Activated T-cell treated with anti-CD3 and anti-CD28 coated beads, Interleukin-2, amount 50 U/mL, for 24 hours (primary cell): Measurements from ENCODE around the gene NPPA.

Source experiments
- DNase-seq: peaks from one replicate; pipeline ENCODE4 v3.0.0-alpha.2; 2020
- H3K27ac Mint-ChIP-seq: 2 replicates; pipeline ENCODE4 v1.8.0; 2020; ENCODE audit warnings: mild to moderate bottlenecking, mixed read lengths
- H3K27me3 Mint-ChIP-seq: 2 replicates; pipeline ENCODE4 v1.8.0; 2020; ENCODE audit warnings: mixed read lengths
- H3K36me3 Mint-ChIP-seq: 2 replicates; pipeline ENCODE4 v1.8.0; 2020; ENCODE audit warnings: low read depth, mixed read lengths
- H3K4me1 Mint-ChIP-seq: 2 replicates; pipeline ENCODE4 v1.8.0; 2020; ENCODE audit warnings: low read depth, mixed read lengths
- H3K4me3 Mint-ChIP-seq: 2 replicates; pipeline ENCODE4 v1.8.0; 2020; ENCODE audit warnings: mild to moderate bottlenecking, moderate library complexity, mixed read lengths
- H3K9me3 Mint-ChIP-seq: 2 replicates; pipeline ENCODE4 v1.8.0; 2020; ENCODE audit warnings: mixed read lengths

Gene NPPA

GRCh38 chr1:11860083-11860482, 12.5 kb upstream of the NPPA start:
- Mint-ChIP-seq H3K9me3 (no peaks in the 10 kb centered on the region), H3K27me3 (peaks cover 68% of the 10 kb centered on the region), H3K36me3 (no peaks in the 10 kb centered on the region), H3K27ac (no peak overlapping the region), H3K4me3 (no peak overlapping the region), H3K4me1 (peaks cover 7% of the 10 kb centered on the region)
- no peak for DNase-seq

DNA sequence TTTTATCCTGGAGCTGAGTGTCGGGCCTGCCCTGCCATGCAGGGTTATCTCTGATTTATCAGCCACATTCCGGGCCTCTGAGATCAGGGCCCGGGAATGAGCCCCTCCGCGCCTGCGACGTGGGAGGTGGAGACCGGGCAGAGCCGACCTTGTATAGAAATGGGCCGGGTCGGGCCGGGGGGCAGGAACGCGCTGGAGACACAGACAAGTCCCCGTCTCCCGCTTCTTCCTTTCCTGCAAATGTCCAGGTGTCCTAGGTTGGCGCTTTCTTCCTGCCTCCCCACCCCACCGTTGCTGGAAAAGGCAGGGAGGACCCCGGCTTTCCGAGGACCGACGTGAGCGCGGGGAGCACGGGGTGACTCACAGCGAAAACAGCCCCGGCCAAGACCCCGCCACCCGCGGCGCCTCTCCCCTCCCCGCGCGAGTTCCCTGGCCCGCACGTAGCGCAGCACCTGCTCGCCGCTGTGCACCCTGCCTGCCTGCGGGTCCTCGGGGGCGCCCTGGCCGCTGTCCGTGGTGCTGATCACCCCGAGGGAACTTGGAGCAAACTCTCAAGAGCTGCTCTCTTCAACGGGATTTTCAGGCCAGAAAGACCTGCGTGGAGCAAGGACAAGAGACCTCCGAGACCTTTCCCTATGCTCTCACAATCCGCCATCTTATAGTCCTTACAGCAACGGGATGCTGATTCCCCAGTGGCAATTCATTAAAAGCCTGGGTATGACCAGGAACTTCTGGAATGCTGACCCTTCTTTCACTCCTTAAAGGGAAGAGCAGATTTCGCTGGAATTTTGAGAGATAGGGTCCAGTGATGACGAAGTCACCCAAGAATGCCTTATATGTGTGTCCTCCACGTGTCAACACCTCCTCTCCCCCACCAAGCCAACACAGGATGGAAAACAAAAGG, 11.6 kb upstream of the NPPA start:
- peak; percentile 76 for DNase-seq
- Mint-ChIP-seq H3K4me3 (no peak overlapping the region), H3K36me3 (no peaks in the 10 kb centered on the region), H3K9me3 (no peaks in the 10 kb centered on the region), H3K27ac (no peak overlapping the region), H3K27me3 (peaks cover 75% of the 10 kb centered on the region), H3K4me1 (peaks cover 7% of the 10 kb centered on the region)

DNA sequence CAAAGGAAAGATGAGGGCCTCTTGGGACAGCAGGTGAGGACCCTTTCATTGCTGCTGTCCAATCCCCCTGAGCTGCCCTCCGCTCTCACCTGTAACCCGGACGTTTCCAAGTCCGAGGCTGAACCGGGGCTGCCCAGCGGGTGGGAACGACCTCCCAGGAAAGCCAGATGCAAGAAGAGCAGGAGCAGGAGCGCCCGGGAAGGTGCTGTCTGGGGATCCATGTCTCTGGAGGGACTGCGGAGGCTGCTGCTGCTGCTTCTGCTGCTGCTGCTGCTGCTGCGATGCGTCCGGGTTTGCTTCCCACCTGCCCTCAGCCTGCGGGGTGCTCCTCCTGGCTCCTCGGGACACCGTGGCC, 11.0 kb upstream of the NPPA start, which contains the start of gene NPPB:
Gene NPPB (minus strand): TSS at position 333 of the 355 bp plus-strand sequence. CDS start 112 bp downstream, at position 221.
- Mint-ChIP-seq H3K27ac (no peak within 1 kb of the TSS), H3K27me3 (peaks cover 78% of the 10 kb centered on the region), H3K36me3 (no peaks in the 10 kb centered on the region), H3K4me3 (no peak within 1 kb of the TSS), H3K9me3 (no peaks in the 10 kb centered on the region), H3K4me1 (peaks cover 7% of the 10 kb centered on the region)
- no peak for DNase-seq

DNA sequence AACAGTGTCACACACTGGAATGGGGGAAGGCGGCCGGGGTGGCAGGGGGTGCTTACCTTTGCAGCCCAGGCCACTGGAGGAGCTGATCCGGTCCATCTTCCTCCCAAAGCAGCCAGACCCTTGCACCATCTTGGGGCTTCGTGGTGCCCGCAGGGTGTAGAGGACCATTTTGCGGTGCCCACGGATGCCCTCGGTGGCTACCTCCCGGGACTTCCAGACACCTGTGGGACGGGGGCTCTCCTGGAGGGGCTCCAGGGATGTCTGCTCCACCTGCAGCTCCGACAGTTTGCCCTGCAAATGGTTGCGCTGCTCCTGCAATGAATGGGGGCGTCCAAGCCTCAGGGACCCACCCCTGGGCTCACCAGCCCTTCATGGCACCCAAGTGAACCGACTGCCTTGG, 10.6 kb upstream of the NPPA start:
- no peaks in the 10 kb centered on the region for H3K36me3 Mint-ChIP-seq
- peaks cover 7% of the 10 kb centered on the region for H3K4me1 Mint-ChIP-seq
- no peak overlapping the region for H3K27ac Mint-ChIP-seq
- DNase-seq = no peak
- H3K4me3 Mint-ChIP-seq = no peak overlapping the region
- H3K9me3 Mint-ChIP-seq = no peaks in the 10 kb centered on the region
- H3K27me3 Mint-ChIP-seq = peaks cover 80% of the 10 kb centered on the region

DNA sequence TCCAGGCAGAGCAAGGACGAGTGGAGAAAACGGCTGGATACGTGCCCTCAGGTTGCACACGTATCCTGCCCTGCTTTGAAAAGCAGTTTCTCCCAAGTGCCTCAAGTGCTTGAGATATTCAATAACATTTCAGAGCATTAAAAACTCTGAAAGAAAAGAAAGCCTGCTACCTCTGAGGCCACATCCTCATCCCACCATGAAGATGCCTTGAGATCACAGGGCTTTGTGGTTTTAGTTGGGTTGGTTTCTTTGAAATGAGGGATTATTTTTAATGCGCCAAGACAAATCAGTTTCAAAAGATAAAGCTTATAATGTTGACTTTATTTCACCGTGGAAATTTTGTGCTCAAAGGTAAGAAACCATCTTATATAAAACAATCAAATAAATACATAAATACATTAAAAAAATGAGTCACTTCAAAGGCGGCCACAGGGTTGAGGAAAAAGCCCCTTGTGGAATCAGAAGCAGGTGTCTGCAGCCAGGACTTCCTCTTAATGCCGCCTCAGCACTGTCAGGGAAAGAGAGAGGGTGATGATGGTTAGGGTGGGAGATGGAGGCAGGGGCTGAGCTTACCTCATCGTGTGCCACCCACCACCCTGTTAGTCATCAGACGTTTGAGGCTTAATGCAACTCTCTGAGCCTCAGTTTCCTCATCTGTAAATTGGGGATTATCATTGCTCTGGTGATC, 9.7 kb upstream of the NPPA start:
- H3K27me3 Mint-ChIP-seq = peaks cover 78% of the 10 kb centered on the region
- H3K36me3 Mint-ChIP-seq = no peaks in the 10 kb centered on the region
- no peak for DNase-seq
- no peaks in the 10 kb centered on the region for H3K9me3 Mint-ChIP-seq
- peaks cover 7% of the 10 kb centered on the region for H3K4me1 Mint-ChIP-seq
- no peak overlapping the region for H3K4me3 Mint-ChIP-seq
- no peak overlapping the region for H3K27ac Mint-ChIP-seq

GRCh38 chr1:11856698-11857097, 9.1 kb upstream of the NPPA start:
- Mint-ChIP-seq H3K4me3 (no peak overlapping the region), H3K27me3 (peaks cover 76% of the 10 kb centered on the region), H3K9me3 (no peaks in the 10 kb centered on the region)

GRCh38 chr1:11855430-11855829, 7.8 kb upstream of the NPPA start:
- no peaks in the 10 kb centered on the region for H3K9me3 Mint-ChIP-seq
- no peak for DNase-seq
- H3K36me3 Mint-ChIP-seq = no peaks in the 10 kb centered on the region
- no peak overlapping the region for H3K27ac Mint-ChIP-seq
- peaks cover 78% of the 10 kb centered on the region for H3K27me3 Mint-ChIP-seq
- H3K4me1 Mint-ChIP-seq = peaks cover 7% of the 10 kb centered on the region
- no peak overlapping the region for H3K4me3 Mint-ChIP-seq

More at GRCh38 chr1:11856698-11857097, 9.1 kb upstream of the NPPA start:
- DNase-seq = no peak
- H3K36me3 Mint-ChIP-seq = no peaks in the 10 kb centered on the region
- H3K27ac Mint-ChIP-seq = no peak overlapping the region
- peaks cover 7% of the 10 kb centered on the region for H3K4me1 Mint-ChIP-seq

DNA sequence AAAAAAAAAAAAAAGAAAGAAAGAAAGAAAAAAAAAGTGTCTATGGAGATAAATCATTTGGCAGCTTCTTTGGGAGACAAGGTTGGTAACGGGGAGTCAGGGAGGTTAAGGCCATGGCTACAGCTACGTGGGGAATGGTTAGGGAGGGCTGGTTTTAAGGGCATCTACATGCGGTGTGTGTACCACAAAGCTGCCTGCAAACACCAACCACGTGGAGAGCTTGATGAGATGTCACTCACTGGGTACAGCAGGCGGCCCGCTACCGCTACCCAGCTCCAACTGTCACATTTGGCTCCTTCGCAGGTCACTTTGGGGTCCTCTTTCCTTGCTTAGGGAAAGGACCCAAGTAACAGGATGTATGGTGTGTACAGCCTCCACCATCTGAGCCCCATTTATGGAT, 6.9 kb upstream of the NPPA start:
- no peak for DNase-seq
- peaks cover 7% of the 10 kb centered on the region for H3K4me1 Mint-ChIP-seq
- H3K4me3 Mint-ChIP-seq = no peak overlapping the region
- H3K27me3 Mint-ChIP-seq = peaks cover 72% of the 10 kb centered on the region
- H3K27ac Mint-ChIP-seq = no peak overlapping the region
- no peaks in the 10 kb centered on the region for H3K9me3 Mint-ChIP-seq
- H3K36me3 Mint-ChIP-seq = no peaks in the 10 kb centered on the region

GRCh38 chr1:11851180-11851579, 3.6 kb upstream of the NPPA start:
- no peak overlapping the region for H3K4me3 Mint-ChIP-seq
- H3K9me3 Mint-ChIP-seq = no peaks in the 10 kb centered on the region
- H3K4me1 Mint-ChIP-seq = no peaks in the 10 kb centered on the region
- peaks cover 8% of the 10 kb centered on the region for H3K36me3 Mint-ChIP-seq
- H3K27ac Mint-ChIP-seq = no peak overlapping the region
- DNase-seq = no peak
- H3K27me3 Mint-ChIP-seq = peaks cover 42% of the 10 kb centered on the region

DNA sequence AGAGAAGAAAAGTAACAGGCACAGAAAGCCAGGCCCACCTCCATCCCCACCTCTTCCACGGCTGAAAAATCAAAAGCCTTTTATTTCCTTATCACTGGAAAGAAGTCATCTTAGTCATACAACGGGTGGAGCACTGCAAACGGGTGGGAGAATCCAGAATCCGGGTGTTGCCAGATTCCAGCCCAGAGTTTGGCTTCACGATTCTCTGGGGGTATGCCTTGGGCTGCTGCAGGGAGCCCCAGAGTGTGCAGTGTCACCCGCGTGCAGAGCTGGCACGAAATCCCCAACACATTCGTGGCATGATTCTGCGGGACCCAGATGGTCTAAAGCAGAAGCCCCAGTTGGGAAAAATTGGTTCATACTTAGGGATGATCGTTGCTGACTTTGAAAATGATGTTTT, 2.6 kb upstream of the NPPA start:
- no peak for DNase-seq
- H3K27ac Mint-ChIP-seq = no peak overlapping the region
- H3K4me3 Mint-ChIP-seq = no peak overlapping the region
- peaks cover 18% of the 10 kb centered on the region for H3K36me3 Mint-ChIP-seq
- no peaks in the 10 kb centered on the region for H3K9me3 Mint-ChIP-seq
- peaks cover 34% of the 10 kb centered on the region for H3K27me3 Mint-ChIP-seq
- no peaks in the 10 kb centered on the region for H3K4me1 Mint-ChIP-seq

DNA sequence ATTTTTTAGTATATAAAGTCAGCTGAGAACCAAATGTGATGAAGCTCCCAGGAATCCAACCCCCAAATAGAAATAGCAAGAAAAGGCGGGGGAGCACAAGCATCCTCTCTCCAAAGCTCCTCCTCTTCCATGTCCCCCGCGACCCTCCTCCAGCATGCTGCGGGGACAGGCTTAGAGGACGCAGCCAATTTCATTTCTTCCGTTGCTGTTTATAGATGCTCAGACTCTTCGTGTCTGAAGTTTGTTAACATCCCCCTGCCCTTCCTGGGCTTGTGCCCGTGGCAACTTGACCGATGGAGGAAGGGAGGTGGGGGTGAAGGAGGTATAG, 754 bp upstream of the NPPA start:
- Mint-ChIP-seq H3K36me3 (peaks cover 36% of the 10 kb centered on the region), H3K9me3 (no peaks in the 10 kb centered on the region), H3K27ac (no peak overlapping the region), H3K4me3 (no peak overlapping the region), H3K4me1 (no peaks in the 10 kb centered on the region), H3K27me3 (peaks cover 21% of the 10 kb centered on the region)
- DNase-seq = no peak

GRCh38 chr1:11845641-11846335, 1.8 kb downstream of the NPPA start:
- Mint-ChIP-seq H3K4me3 (no peak overlapping the region), H3K36me3 (peaks cover 56% of the 10 kb centered on the region), H3K9me3 (no peaks in the 10 kb centered on the region), H3K4me1 (no peaks in the 10 kb centered on the region), H3K27ac (no peak overlapping the region), H3K27me3 (peaks cover 4% of the 10 kb centered on the region)
- no peak for DNase-seq

GRCh38 chr1:11842154-11843041, 5.2 kb downstream of the NPPA start:
- Mint-ChIP-seq H3K4me3 (no peak overlapping the region), H3K27me3 (no peaks in the 10 kb centered on the region), H3K36me3 (peaks cover 84% of the 10 kb centered on the region), H3K4me1 (peaks cover 5% of the 10 kb centered on the region), H3K9me3 (no peaks in the 10 kb centered on the region), H3K27ac (no peak overlapping the region)
- no peak for DNase-seq
